Parathyroid adenoma (tissue), 2 donors: ENCODE data around the gene MID1IP1.
A peak's percentile ranks its signal among the peaks of the same experiment; 100 is the strongest.

Source experiments
- H2AFZ ChIP-seq: fragments of 300-600 bp; sonication (generic); one replicate; pipeline ENCODE4 v1.7.0; 2017; ENCODE audit warnings: antibody characterized with exemption, mild to moderate bottlenecking
- H3K27ac ChIP-seq: fragments of 300-600 bp; sonication (generic); one replicate; pipeline ENCODE4 v1.7.0; 2017
- H3K27me3 ChIP-seq: fragments of 300-600 bp; sonication (generic); one replicate; pipeline ENCODE4 v1.7.0; 2017; ENCODE audit warnings: low read length; ENCODE audit not compliant: control insufficient read depth, insufficient read depth
- H3K36me3 ChIP-seq: fragments of 300-600 bp; sonication (generic); one replicate; pipeline ENCODE4 v1.7.0; 2017; ENCODE audit warnings: low read length; ENCODE audit not compliant: control insufficient read depth, insufficient read depth
- H3K4me1 ChIP-seq: fragments of 300-600 bp; sonication (generic); one replicate; pipeline ENCODE4 v1.7.0; 2017; ENCODE audit warnings: control low read depth
- H3K4me2 ChIP-seq: fragments of 300-600 bp; sonication (generic); one replicate; pipeline ENCODE4 v1.7.0; 2017; ENCODE audit warnings: low read length
- H3K4me3 ChIP-seq: fragments of 300-600 bp; sonication (generic); one replicate; pipeline ENCODE4 v1.7.0; 2017; ENCODE audit warnings: low read depth, low read length
- H3K79me2 ChIP-seq: fragments of 300-600 bp; sonication (generic); one replicate; pipeline ENCODE4 v1.7.0; 2017; ENCODE audit warnings: control low read depth
- H3K9ac ChIP-seq: fragments of 300-600 bp; sonication (generic); one replicate; pipeline ENCODE4 v1.7.0; 2017; ENCODE audit warnings: mild to moderate bottlenecking
- H3K9me3 ChIP-seq: fragments of 300-600 bp; sonication (generic); one replicate; pipeline ENCODE4 v1.7.0; 2017; ENCODE audit warnings: low read length; ENCODE audit not compliant: control insufficient read depth
- TF ChIP-seq, protein P1 (sequence below): fragments of 300-600 bp; sonication (generic); IDR thresholded peaks from one replicate; pipeline ENCODE4 v1.7.0; 2017; ENCODE audit warnings: antibody characterized with exemption, mild to moderate bottlenecking
- donor health status: primary hyperparathyroidism.

The MID1IP1 gene

DNA sequence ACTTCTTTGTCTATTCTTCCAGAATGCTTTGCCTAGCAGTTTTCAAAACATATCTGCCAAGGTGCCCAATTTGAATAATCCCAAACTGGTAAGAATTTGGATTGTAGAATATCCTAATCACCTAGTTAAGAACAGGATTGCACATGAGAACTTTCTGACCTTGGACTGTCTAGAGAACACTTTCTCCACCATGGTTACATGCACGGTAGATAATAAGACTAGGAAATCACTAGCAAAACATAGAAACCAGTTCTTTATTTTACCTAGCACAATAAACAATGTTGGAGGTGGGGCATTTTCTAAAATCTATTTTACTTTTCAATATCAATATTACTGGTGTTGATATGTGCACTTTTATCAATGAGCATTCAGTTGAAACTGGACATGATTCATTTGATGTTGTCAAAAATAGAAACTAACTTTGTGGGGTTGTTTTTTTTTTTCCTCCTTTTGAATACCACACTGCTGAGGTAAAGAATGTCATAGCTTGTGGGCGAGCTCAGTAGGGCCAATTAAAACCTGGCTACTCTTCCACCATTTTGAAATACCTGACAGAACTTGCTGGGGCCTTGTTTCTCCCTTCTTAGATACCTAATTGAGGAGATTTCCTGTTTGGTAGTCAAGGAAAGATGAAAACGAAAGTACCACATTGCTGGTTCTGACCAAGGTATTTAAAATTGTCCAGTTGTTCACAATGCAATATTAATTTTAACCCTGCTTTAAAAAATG lies 10.4 kb downstream of the MID1IP1 start:
- H3K79me2 ChIP-seq, result no peaks in the 10 kb centered on the region
- no peak overlapping the region for H3K4me2 ChIP-seq
- TF ChIP-seq, protein P1, sequence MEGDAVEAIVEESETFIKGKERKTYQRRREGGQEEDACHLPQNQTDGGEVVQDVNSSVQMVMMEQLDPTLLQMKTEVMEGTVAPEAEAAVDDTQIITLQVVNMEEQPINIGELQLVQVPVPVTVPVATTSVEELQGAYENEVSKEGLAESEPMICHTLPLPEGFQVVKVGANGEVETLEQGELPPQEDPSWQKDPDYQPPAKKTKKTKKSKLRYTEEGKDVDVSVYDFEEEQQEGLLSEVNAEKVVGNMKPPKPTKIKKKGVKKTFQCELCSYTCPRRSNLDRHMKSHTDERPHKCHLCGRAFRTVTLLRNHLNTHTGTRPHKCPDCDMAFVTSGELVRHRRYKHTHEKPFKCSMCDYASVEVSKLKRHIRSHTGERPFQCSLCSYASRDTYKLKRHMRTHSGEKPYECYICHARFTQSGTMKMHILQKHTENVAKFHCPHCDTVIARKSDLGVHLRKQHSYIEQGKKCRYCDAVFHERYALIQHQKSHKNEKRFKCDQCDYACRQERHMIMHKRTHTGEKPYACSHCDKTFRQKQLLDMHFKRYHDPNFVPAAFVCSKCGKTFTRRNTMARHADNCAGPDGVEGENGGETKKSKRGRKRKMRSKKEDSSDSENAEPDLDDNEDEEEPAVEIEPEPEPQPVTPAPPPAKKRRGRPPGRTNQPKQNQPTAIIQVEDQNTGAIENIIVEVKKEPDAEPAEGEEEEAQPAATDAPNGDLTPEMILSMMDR, result no peak
- H3K9me3 ChIP-seq, result no peaks in the 10 kb centered on the region
- no peak overlapping the region for H3K4me3 ChIP-seq
- no peaks in the 10 kb centered on the region for H3K27me3 ChIP-seq
- no peak overlapping the region for H3K27ac ChIP-seq
- H3K4me1 ChIP-seq, result no peaks in the 10 kb centered on the region
- H3K36me3 ChIP-seq, result no peaks in the 10 kb centered on the region
- H2AFZ ChIP-seq, result no peak overlapping the region
- H3K9ac ChIP-seq, result no peak overlapping the region

DNA sequence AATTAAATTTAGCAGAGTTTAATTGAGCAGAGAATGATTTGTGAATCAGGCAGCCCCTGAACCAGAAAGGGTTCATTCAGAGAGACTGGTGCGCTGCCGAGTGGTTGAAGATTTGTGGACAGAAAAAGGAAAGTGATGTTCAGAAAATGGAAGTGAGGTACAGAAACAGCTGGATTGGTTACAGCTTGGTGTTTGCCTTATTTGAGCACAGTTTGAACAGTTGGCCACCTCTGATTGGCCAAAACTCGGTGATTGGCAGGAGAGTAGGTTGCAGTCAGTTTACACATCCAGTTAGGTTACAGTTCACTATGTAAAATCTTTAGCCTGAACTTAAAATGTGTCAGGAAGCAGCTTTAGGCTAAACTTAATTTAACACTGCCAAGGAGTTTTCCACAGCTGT lies 14.9 kb downstream of the MID1IP1 start:
- Histone ChIP-seq H3K4me3 (no peak overlapping the region), H2AFZ (no peak overlapping the region), H3K4me2 (no peak overlapping the region), H3K36me3 (no peaks in the 10 kb centered on the region), H3K27me3 (no peaks in the 10 kb centered on the region), H3K9ac (no peak overlapping the region), H3K27ac (no peak overlapping the region), H3K79me2 (no peaks in the 10 kb centered on the region), H3K9me3 (no peaks in the 10 kb centered on the region), H3K4me1 (no peaks in the 10 kb centered on the region)
- TF ChIP-seq, protein P1, result no peak

DNA sequence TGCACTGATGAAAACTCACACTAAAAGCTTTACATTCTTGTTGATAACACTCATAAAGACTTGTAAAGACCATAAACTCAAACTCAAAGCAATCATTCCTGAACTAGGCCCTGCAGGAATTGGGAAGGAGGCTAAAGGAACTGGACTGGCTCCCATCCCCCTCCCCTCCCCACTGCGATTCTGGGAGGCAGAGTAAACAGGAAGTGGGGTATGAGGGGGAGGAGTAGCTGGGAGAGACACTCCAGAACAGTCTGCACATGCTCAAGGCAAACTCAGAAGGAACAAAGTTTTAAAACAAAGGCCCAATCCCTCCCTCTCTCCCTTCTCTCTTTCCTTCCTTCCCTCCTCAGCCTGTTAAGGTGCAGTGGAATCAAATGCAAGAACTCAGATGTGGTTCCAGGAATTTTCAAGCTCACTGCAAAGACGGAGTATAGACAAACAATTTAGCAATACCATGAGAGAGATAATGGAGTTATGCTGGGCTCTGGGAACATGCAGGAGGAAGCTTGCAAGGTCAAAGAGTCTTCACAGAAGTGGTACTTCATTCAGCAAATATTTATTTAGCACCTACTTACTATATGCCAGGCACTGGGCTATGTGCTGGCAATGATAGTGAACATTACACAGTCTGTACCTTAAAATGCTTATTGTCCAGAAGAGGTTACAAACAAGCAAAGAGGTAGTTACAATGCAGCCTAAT lies 15.9 kb downstream of the MID1IP1 start:
- Histone ChIP-seq H3K4me2 (no peak overlapping the region), H3K79me2 (no peaks in the 10 kb centered on the region), H3K9me3 (no peaks in the 10 kb centered on the region), H3K27me3 (no peaks in the 10 kb centered on the region), H3K9ac (no peak overlapping the region), H3K4me1 (no peaks in the 10 kb centered on the region), H3K36me3 (no peaks in the 10 kb centered on the region), H3K27ac (no peak overlapping the region), H2AFZ (peak overlapping the region; percentile 50), H3K4me3 (no peak overlapping the region)
- TF ChIP-seq, protein P1, result no peak

DNA sequence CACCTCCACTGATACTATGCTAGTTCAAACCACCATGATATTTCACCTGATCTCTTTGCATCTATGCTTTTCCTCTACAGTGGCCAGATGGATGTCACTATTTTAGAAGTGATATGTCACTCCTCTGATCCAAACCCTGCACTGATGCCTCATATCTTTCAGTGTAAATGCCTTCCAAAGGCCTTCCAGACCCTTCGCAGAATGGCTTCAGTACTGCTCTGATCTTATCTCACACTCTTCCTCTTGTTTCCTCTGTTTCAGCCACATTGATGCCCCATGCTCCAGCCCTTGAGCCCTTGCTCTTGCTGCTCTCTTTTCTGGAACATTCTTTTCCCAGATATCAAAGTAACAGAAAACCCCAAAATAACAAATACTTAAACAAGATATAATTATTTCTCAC lies 17.9 kb downstream of the MID1IP1 start:
- no peak overlapping the region for H2AFZ ChIP-seq
- no peaks in the 10 kb centered on the region for H3K36me3 ChIP-seq
- no peak overlapping the region for H3K9ac ChIP-seq
- no peak overlapping the region for H3K27ac ChIP-seq
- TF ChIP-seq, protein P1, result no peak
- H3K4me2 ChIP-seq, result no peak overlapping the region
- no peaks in the 10 kb centered on the region for H3K27me3 ChIP-seq
- H3K79me2 ChIP-seq, result no peaks in the 10 kb centered on the region
- no peaks in the 10 kb centered on the region for H3K4me1 ChIP-seq
- no peaks in the 10 kb centered on the region for H3K9me3 ChIP-seq
- no peak overlapping the region for H3K4me3 ChIP-seq

DNA sequence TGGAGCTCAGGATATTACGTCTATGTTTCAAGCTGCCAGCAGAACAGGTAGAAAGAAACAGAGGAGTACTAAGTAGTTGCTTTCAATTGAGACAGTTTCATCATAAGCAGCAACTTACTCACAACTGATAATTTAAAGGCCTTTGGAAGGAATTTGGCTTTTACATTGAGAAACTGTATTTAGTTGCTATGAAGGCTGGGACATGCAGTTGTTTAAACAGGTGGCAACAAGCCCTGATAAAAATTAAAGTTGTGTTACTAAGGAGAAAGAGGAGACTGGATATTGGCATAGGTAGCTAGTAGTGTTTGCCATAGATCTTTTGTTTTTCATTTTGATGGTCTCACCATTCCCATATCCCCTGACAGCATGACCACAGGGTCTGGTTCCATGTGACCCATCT lies 18.4 kb downstream of the MID1IP1 start:
- TF ChIP-seq, protein P1, result no peak
- Histone ChIP-seq H3K9ac (no peak overlapping the region), H3K4me2 (no peak overlapping the region), H3K79me2 (no peaks in the 10 kb centered on the region), H3K27ac (no peak overlapping the region), H3K36me3 (no peaks in the 10 kb centered on the region), H3K4me1 (no peaks in the 10 kb centered on the region), H3K27me3 (no peaks in the 10 kb centered on the region), H3K4me3 (no peak overlapping the region), H2AFZ (no peak overlapping the region), H3K9me3 (no peaks in the 10 kb centered on the region)
